OCI-LY1 (cell line): ENCODE data around the gene METTL25B.

Experiments
- H2AFZ ChIP-seq: fragments of 200-600 bp; sonication (generic), shearing (Covaris generic); 2 replicates; pipeline ENCODE4 v1.6.0; 2014; ENCODE audit warnings: antibody characterized with exemption, mild to moderate bottlenecking, low read length
- H3F3A ChIP-seq: fragments of 200-600 bp; sonication (generic), shearing (Covaris generic); 2 replicates; pipeline ENCODE4 v1.6.0; 2014; ENCODE audit warnings: mild to moderate bottlenecking, antibody characterized with exemption, low read length, moderate library complexity; ENCODE audit not compliant: insufficient read depth
- H3K27ac ChIP-seq: fragments of 200-600 bp; sonication (generic); 2 replicates; pipeline ENCODE4 v1.5.1; 2014; ENCODE audit warnings: low read length, mixed run types, mild to moderate bottlenecking, low read depth; ENCODE audit not compliant: poor library complexity, severe bottlenecking
- H3K27me3 ChIP-seq: fragments of 200-600 bp; sonication (generic); 2 replicates; pipeline ENCODE4 v1.6.0; 2014; ENCODE audit warnings: antibody characterized with exemption, mild to moderate bottlenecking, low read length, moderate library complexity; ENCODE audit not compliant: insufficient read depth
- H3K36me3 ChIP-seq: fragments of 200-600 bp; sonication (generic); 2 replicates; pipeline ENCODE4 v1.6.1; 2014; ENCODE audit warnings: mild to moderate bottlenecking, antibody characterized with exemption, low read length, moderate library complexity, mixed read lengths; ENCODE audit not compliant: insufficient read depth
- H3K4me1 ChIP-seq: fragments of 200-600 bp; sonication (generic); 2 replicates; pipeline ENCODE4 v1.5.1; 2014; ENCODE audit warnings: mild to moderate bottlenecking, low read length, moderate library complexity; ENCODE audit not compliant: insufficient read depth, severe bottlenecking
- H3K4me2 ChIP-seq: fragments of 200-600 bp; sonication (generic), shearing (Covaris generic); 2 replicates; pipeline ENCODE4 v1.6.1; 2014; ENCODE audit warnings: low read length
- H3K4me3 ChIP-seq: fragments of 200-600 bp; sonication (generic); 2 replicates; pipeline ENCODE4 v1.5.1; 2014; ENCODE audit warnings: low read length, low read depth, mild to moderate bottlenecking, mixed read lengths; ENCODE audit not compliant: poor library complexity, severe bottlenecking
- H3K79me2 ChIP-seq: fragments of 200-600 bp; shearing (Covaris generic); 2 replicates; pipeline ENCODE4 v1.6.1; 2016; ENCODE audit warnings: mixed run types, low read length, mixed read lengths; ENCODE audit not compliant: insufficient read depth
- H3K9ac ChIP-seq: fragments of 200-600 bp; sonication (generic), shearing (Covaris generic); 2 replicates; pipeline ENCODE4 v1.6.1; 2014; ENCODE audit warnings: mild to moderate bottlenecking, low read length, mixed read lengths
- H3K9me2 ChIP-seq: fragments of 200-600 bp; sonication (generic), shearing (Covaris generic); 2 replicates; pipeline ENCODE4 v1.6.1; 2014; ENCODE audit warnings: low read depth, mild to moderate bottlenecking, low read length, mixed read lengths
- H3K9me3 ChIP-seq: fragments of 200-600 bp; shearing (Covaris generic); 2 replicates; pipeline ENCODE4 v1.6.1; 2014; ENCODE audit warnings: low read length, mixed read lengths
- H4K20me1 ChIP-seq: fragments of 200-600 bp; sonication (generic), shearing (Covaris generic); 2 replicates; pipeline ENCODE4 v1.6.0; 2016; ENCODE audit warnings: mild to moderate bottlenecking, low read length; ENCODE audit not compliant: insufficient read depth
- CTCF ChIP-seq: fragments of 200-600 bp; sonication (generic), shearing (Covaris generic); IDR thresholded peaks from 2 replicates; pipeline ENCODE4 v1.5.1; 2017; ENCODE audit warnings: mild to moderate bottlenecking, antibody characterized with exemption, low read length, moderate library complexity, mixed read lengths
- EZH2 ChIP-seq: fragments of 200-600 bp; sonication (generic), shearing (Covaris generic); IDR thresholded peaks from 2 replicates; pipeline ENCODE4 v1.8.0; 2017; ENCODE audit warnings: borderline replicate concordance, mixed run types, mild to moderate bottlenecking, antibody characterized with exemption, low read length, moderate library complexity, mixed read lengths

Gene METTL25B

GRCh38 chr1:156693848-156694689 is 34.2 kb upstream of the METTL25B start:
- no peaks in the 10 kb centered on the region for H3K36me3 ChIP-seq
- TF ChIP-seq CTCF (no peak), EZH2 (no peak)
- no peaks in the 10 kb centered on the region for H3K9me2 ChIP-seq
- peaks cover 3% of the 10 kb centered on the region for H3K4me1 ChIP-seq
- no peak overlapping the region for H2AFZ ChIP-seq
- no peak overlapping the region for H3K4me2 ChIP-seq
- no peaks in the 10 kb centered on the region for H3K9me3 ChIP-seq
- no peak overlapping the region for H3K4me3 ChIP-seq
- H3K9ac ChIP-seq: no peak overlapping the region
- no peak overlapping the region for H3K27ac ChIP-seq
- peaks cover 11% of the 10 kb centered on the region for H3K27me3 ChIP-seq
- H3F3A ChIP-seq: no peaks in the 10 kb centered on the region
- H4K20me1 ChIP-seq: no peaks in the 10 kb centered on the region
- no peaks in the 10 kb centered on the region for H3K79me2 ChIP-seq

GRCh38 chr1:156694690-156694962 is 33.6 kb upstream of the METTL25B start:
- H3K79me2 ChIP-seq: no peaks in the 10 kb centered on the region
- H2AFZ ChIP-seq: no peak overlapping the region
- H3K27me3 ChIP-seq: peaks cover 11% of the 10 kb centered on the region
- no peaks in the 10 kb centered on the region for H3K36me3 ChIP-seq
- no peaks in the 10 kb centered on the region for H3K9me3 ChIP-seq
- H4K20me1 ChIP-seq: no peaks in the 10 kb centered on the region
- H3K4me1 ChIP-seq: no peaks in the 10 kb centered on the region
- TF ChIP-seq CTCF: no peak
- no peak for TF ChIP-seq EZH2
- H3K4me2 ChIP-seq: no peak overlapping the region
- H3K4me3 ChIP-seq: no peak overlapping the region
- H3K9ac ChIP-seq: no peak overlapping the region
- H3K9me2 ChIP-seq: no peaks in the 10 kb centered on the region
- no peaks in the 10 kb centered on the region for H3F3A ChIP-seq
- no peak overlapping the region for H3K27ac ChIP-seq

- no peaks in the 10 kb centered on the region for H3K9me2 ChIP-seq
- H3K9ac ChIP-seq: no peak overlapping the region
- H3K27me3 ChIP-seq: 0 out of 2 replicates have a peak, but pooled peaks cover 6% of the 10 kb centered on the region
- no peaks in the 10 kb centered on the region for H3K36me3 ChIP-seq
- no peaks in the 10 kb centered on the region for H3F3A ChIP-seq
- H3K4me1 ChIP-seq: no peaks in the 10 kb centered on the region
- H3K4me3 ChIP-seq: no peak overlapping the region
- no peaks in the 10 kb centered on the region for H3K79me2 ChIP-seq
- TF ChIP-seq CTCF (no peak), EZH2 (no peak)
- no peak overlapping the region for H2AFZ ChIP-seq
- no peak overlapping the region for H3K27ac ChIP-seq
- no peak overlapping the region for H3K4me2 ChIP-seq
- H4K20me1 ChIP-seq: no peaks in the 10 kb centered on the region
- no peaks in the 10 kb centered on the region for H3K9me3 ChIP-seq
These were observed 31.5 kb upstream of the METTL25B start for GRCh38 chr1:156696755-156697154.
